HepG2 (cell line): ENCODE measurements around the gene PLSCR5. TPM values are rescaled to one million over a fixed set of nuclear protein-coding genes. Genes with fewer than 3 reads are reported as not detected.

Source experiments
- AKAP8 ChIP-seq: sonication (generic); formaldehyde crosslinking; IDR thresholded peaks from 2 replicates; pipeline ENCODE4 v1.5.1; 2020; ENCODE audit warnings: mild to moderate bottlenecking, missing genetic modification reagents
- ARNT ChIP-seq: fragments of 450-650 bp; IDR thresholded peaks from 2 replicates; pipeline ENCODE4 v1.6.1; 2017
- ASH2L ChIP-seq: fragments of 300-600, 200-600 bp; sonication (generic); IDR thresholded peaks from 2 replicates; pipeline ENCODE4 v1.7.0; 2017; ENCODE audit warnings: low read depth, mild to moderate bottlenecking, moderate library complexity, mixed read lengths, low read length; ENCODE audit not compliant: insufficient read length
- CC2D1A ChIP-seq: sonication (generic); formaldehyde crosslinking; IDR thresholded peaks from 2 replicates; pipeline ENCODE4 v1.8.1; 2023; ENCODE audit warnings: mild to moderate bottlenecking, missing genetic modification reagents
- HNRNPL ChIP-seq: fragments of 200-400 bp; formaldehyde crosslinking; IDR thresholded peaks from 2 replicates; pipeline ENCODE4 v1.6.1; 2017; ENCODE audit warnings: mild to moderate bottlenecking, low read depth, low read length
- KMT2A ChIP-seq: sonication (generic); formaldehyde crosslinking; IDR thresholded peaks from 2 replicates; pipeline ENCODE4 v1.4.0; 2020; ENCODE audit warnings: missing genetic modification reagents
- LRRFIP1 ChIP-seq: sonication (generic); formaldehyde crosslinking; conservative IDR thresholded peaks from 2 replicates; pipeline ENCODE4 v1.4.0; 2020; ENCODE audit warnings: missing genetic modification reagents
- NFATC3 ChIP-seq: sonication (generic); formaldehyde crosslinking; IDR thresholded peaks from 2 replicates; pipeline ENCODE4 v1.5.1; 2020; ENCODE audit warnings: mild to moderate bottlenecking, missing genetic modification reagents
- NFIC ChIP-seq: IDR thresholded peaks from 2 replicates; pipeline ENCODE4 v1.6.1; 2012; ENCODE audit warnings: mild to moderate bottlenecking, low read length, inconsistent platforms
- NFRKB ChIP-seq: fragments of 450-650 bp; IDR thresholded peaks from 2 replicates; pipeline ENCODE4 v1.6.1; 2017
- SETDB1 ChIP-seq: sonication (generic); formaldehyde crosslinking; IDR thresholded peaks from 2 replicates; pipeline ENCODE4 v1.5.1; 2020; ENCODE audit warnings: missing genetic modification reagents, mild to moderate bottlenecking, borderline replicate concordance
- TEAD2 ChIP-seq: sonication (generic); formaldehyde crosslinking; IDR thresholded peaks from 2 replicates; pipeline ENCODE4 v1.9.0; 2021; ENCODE audit warnings: missing genetic modification reagents
- TIGD3 ChIP-seq: sonication (generic); formaldehyde crosslinking; IDR thresholded peaks from 2 replicates; pipeline ENCODE4 v1.5.1; 2020; ENCODE audit warnings: mild to moderate bottlenecking, missing genetic modification reagents, borderline replicate concordance
- ZC3H13 ChIP-seq: sonication (generic); formaldehyde crosslinking; IDR thresholded peaks from 2 replicates; pipeline ENCODE4 v1.8.1; 2023; ENCODE audit warnings: mild to moderate bottlenecking, missing genetic modification reagents, moderate library complexity
- ZC3H4 ChIP-seq: sonication (generic); formaldehyde crosslinking; IDR thresholded peaks from 2 replicates; pipeline ENCODE4 v1.4.0; 2020; ENCODE audit warnings: missing genetic modification reagents, borderline replicate concordance
- ZNF12 ChIP-seq: sonication (generic); formaldehyde crosslinking; IDR thresholded peaks from 2 replicates; pipeline ENCODE4 v1.5.0; 2020; ENCODE audit warnings: missing genetic modification reagents
- ZNF337 ChIP-seq: sonication (generic); formaldehyde crosslinking; IDR thresholded peaks from 2 replicates; pipeline ENCODE4 v1.5.1; 2020; ENCODE audit warnings: missing genetic modification reagents, low read depth, mild to moderate bottlenecking, borderline replicate concordance
- ZNF513 ChIP-seq: sonication (generic); formaldehyde crosslinking; conservative IDR thresholded peaks from 2 replicates; pipeline ENCODE4 v1.5.0; 2020; ENCODE audit warnings: missing genetic modification reagents
- ZNF530 ChIP-seq: sonication (generic); formaldehyde crosslinking; IDR thresholded peaks from 2 replicates; pipeline ENCODE4 v1.5.0; 2020; ENCODE audit warnings: low read depth, mild to moderate bottlenecking, missing genetic modification reagents
- ZNF558 ChIP-seq: sonication (generic); formaldehyde crosslinking; IDR thresholded peaks from 2 replicates; pipeline ENCODE4 v1.9.0; 2022; ENCODE audit warnings: mild to moderate bottlenecking, missing genetic modification reagents, borderline replicate concordance
- ZNF605 ChIP-seq: sonication (generic); formaldehyde crosslinking; IDR thresholded peaks from 2 replicates; pipeline ENCODE4 v1.8.0; 2022; ENCODE audit warnings: mild to moderate bottlenecking, missing genetic modification reagents
- ZNF615 ChIP-seq: sonication (generic); formaldehyde crosslinking; IDR thresholded peaks from 2 replicates; pipeline ENCODE4 v1.5.0; 2020; ENCODE audit warnings: mild to moderate bottlenecking, missing genetic modification reagents, borderline replicate concordance
- ZNF672 ChIP-seq: sonication (generic); formaldehyde crosslinking; IDR thresholded peaks from 2 replicates; pipeline ENCODE4 v1.8.1; 2022; ENCODE audit warnings: missing genetic modification reagents
- ZNF782 ChIP-seq: sonication (generic); formaldehyde crosslinking; IDR thresholded peaks from 2 replicates; pipeline ENCODE4 v1.4.0; 2020; ENCODE audit warnings: missing genetic modification reagents, mild to moderate bottlenecking, borderline replicate concordance
- ZNF83 ChIP-seq: sonication (generic); formaldehyde crosslinking; IDR thresholded peaks from 2 replicates; pipeline ENCODE4 v1.4.0; 2020; ENCODE audit warnings: missing genetic modification reagents, mild to moderate bottlenecking, borderline replicate concordance
- polyA plus RNA-seq, 8 experiments: library from polyadenylated mRNA; depleted of rRNA in 3 of 8; stranded (reverse) in 7 of 8; unstranded in 1 of 8; fragments of >200 nt; fragmentation: Illumina TruSeq in 4 of 8; extraction: Trizol in 4 of 8; gene quantifications; 2 replicates each; pipeline versions ENCODE4 v1.2.1 to v1.2.3, GENCODE V29; 2011 to 2016; ENCODE audit warnings: low read depth in 4 of 8, missing spikeins in 1 of 8, mixed read lengths in 1 of 8; ENCODE audit not compliant: insufficient read depth in 1 of 8
- total RNA-seq, 5 experiments: library from RNA; depleted of rRNA; stranded (reverse); fragments of >200 nt; fragmentation: Illumina TruSeq; extraction: Trizol; gene quantifications; 2 replicates each; pipeline ENCODE4 v1.2.3, GENCODE V29; 2016; ENCODE audit warnings: low read depth in 1 of 5
- TF ChIP-seq, protein P1 (sequence below): sonication (generic); formaldehyde crosslinking; IDR thresholded peaks from 2 replicates; pipeline ENCODE4 v1.8.0; 2023; ENCODE audit warnings: mild to moderate bottlenecking, missing genetic modification reagents

PLSCR5 gene
- total and polyA plus RNA-seq, 2 of the 13 experiments (the other 11 are each of a cell fraction or from before 2014, with no cell fraction given): 0.50 TPM; not detected in 1

DNA sequence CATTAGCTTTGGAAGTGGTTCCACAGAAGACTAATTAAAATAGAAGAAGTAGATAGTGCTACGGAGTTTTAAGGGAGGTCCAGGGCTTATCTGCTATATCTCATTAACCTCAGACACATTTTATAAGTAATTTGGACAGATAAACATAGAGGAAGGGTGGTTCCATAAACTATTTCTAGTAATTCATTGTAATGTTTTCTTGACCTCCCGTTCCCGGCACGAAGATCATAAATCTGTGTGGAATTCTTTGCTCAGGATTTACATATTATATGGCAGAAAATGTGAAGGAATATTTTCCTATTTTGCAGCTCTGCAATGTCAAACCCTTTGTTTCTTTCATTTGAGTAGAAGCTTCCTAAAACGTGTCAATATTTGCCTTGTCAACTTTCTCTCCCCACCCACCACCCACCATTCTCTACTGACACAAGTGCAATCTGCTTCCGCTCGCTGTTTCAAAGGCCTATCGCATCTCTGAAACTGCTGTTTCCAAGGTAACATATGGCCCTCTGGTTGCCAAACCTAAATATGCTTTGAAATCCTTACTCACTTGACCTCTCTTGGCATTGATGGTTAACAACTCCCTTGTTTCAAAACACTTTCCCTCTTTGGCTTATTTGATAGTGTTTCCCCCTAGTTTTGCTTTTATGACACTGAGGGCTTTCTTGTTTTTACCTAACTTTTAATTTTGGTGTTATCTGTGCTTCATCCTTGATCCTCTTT lies 21.4 kb upstream of the PLSCR5 start (continued):
- no peak for TF ChIP-seq ZC3H13 (CRISPR knock-in tag)
- TF ChIP-seq KMT2A (CRISPR knock-in tag): no peak
- TF ChIP-seq, protein P1, sequence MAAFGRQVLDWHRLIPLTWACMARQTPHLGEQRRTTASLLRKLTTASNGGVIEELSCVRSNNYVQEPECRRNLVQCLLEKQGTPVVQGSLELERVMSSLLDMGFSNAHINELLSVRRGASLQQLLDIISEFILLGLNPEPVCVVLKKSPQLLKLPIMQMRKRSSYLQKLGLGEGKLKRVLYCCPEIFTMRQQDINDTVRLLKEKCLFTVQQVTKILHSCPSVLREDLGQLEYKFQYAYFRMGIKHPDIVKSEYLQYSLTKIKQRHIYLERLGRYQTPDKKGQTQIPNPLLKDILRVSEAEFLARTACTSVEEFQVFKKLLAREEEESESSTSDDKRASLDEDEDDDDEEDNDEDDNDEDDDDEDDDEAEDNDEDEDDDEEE (CRISPR knock-in tag): no peak
- TF ChIP-seq HNRNPL: no peak
- no peak for TF ChIP-seq ZNF83
- no peak for TF ChIP-seq ZNF782
- no peak for TF ChIP-seq ZNF337 (CRISPR knock-in tag)
- no peak for TF ChIP-seq TIGD3
- TF ChIP-seq SETDB1 (CRISPR knock-in tag): no peak
- no peak for TF ChIP-seq ARNT
- peak; percentile 56; the same call in 1 of the 2 replicates for TF ChIP-seq AKAP8 (CRISPR knock-in tag)
- TF ChIP-seq NFIC: peak; percentile 96
- TF ChIP-seq NFATC3 (CRISPR knock-in tag): no peak
- TF ChIP-seq CC2D1A (CRISPR knock-in tag): no peak
- no peak for TF ChIP-seq ZNF12 (CRISPR knock-in tag)
- no peak for TF ChIP-seq ZNF615 (CRISPR knock-in tag)
- no peak for TF ChIP-seq ZC3H4 (CRISPR knock-in tag)
- no peak for TF ChIP-seq ZNF672 (CRISPR knock-in tag)
- no peak for TF ChIP-seq ZNF513 (CRISPR knock-in tag)
- no peak for TF ChIP-seq LRRFIP1 (CRISPR knock-in tag)
- no peak for TF ChIP-seq ZNF605 (CRISPR knock-in tag)
- TF ChIP-seq NFRKB: no peak
- no peak for TF ChIP-seq ASH2L
- TF ChIP-seq TEAD2 (CRISPR knock-in tag): no peak
- no peak for TF ChIP-seq ZNF558
- no peak for TF ChIP-seq ZNF530 (CRISPR knock-in tag)
